RWPE1 (cell line): Measurements from ENCODE around the gene CCSAP.

ENCODE experiments used
- CTCF ChIA-PET: fragments of 350-600 bp; sonication (Branson Sonifier 250); formaldehyde crosslinking; extraction: SDS; loops from one replicate; lab custom pipeline; 2021; lab: Yijun Ruan, JAX
- POLR2A ChIA-PET: fragments of 400-600 bp; formaldehyde crosslinking; extraction: SDS; loops from one replicate; lab custom pipeline; 2020; ENCODE audit warnings: antibody characterized with exemption; ENCODE audit not compliant: low non-redundant PET; lab: Yijun Ruan, JAX
- DNase-seq: peaks from one replicate; pipeline ENCODE4 v3.0.0; 2012; ENCODE audit warnings: low spot score
- H3K27ac ChIP-seq: fragments of 450-650 bp; 2 replicates; pipeline ENCODE4 v1.5.1; 2017
- CTCF ChIP-seq: fragments of 450-650 bp; conservative IDR thresholded peaks from 2 replicates; pipeline ENCODE4 v1.5.1; 2017; ENCODE audit warnings: low read depth, mild to moderate bottlenecking

The CCSAP gene

DNA sequence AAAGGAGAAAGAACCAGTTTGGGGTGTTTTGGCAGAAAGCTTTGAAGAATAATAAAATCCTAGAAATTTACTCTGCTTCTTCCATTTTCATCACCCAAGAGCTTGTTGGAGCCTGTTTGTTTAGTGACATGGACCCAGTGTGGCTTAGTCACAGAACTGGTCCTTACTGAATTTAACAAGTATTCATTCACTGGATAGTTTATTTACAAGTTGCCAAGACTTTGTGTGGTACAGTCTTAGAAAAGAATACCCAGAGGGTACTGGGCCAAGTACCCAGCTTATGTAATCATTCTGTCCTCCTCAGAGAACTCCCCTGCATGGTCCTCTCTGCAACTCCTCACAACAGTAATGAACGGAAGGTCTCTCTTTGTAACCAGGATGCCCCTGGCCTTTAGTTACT, 55.6 kb downstream of the CCSAP start:
- no peak for DNase-seq
- no peak for TF ChIP-seq CTCF
- ChIA-PET POLR2A (no interaction called here), CTCF (interaction anchor here (0.6 kb wide), 1 partner anchor 272 kb away, joined by 4 read pairs; no protein-coding TSS in a partner anchor)
- no peak overlapping the region for H3K27ac ChIP-seq

- ChIA-PET CTCF (no interaction called here), POLR2A (no interaction called here)
- no peak for TF ChIP-seq CTCF
- H3K27ac ChIP-seq: no peak overlapping the region
- DNase-seq: no peak
Observed at GRCh38 chr1:229286099-229286766, 56.6 kb downstream of the CCSAP start.

DNA sequence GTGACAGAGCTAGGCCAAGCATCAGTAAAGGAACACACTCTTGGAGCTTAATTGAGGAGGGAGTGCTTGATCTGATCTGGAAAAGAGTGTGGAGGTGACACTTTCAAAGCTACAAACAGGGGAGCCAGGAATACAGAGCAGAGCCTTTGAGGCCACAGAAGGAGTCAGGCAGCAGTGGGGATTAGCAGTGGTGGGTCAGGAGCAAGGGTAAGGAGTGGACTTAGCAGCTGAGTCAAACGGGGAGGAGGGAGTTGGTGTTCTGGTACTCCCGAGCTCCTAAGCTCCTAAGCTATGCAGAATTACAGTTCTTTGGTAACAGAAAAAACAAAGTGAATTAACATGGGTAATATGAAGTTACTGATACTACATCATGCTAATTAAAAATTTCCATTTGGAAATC, 57.4 kb downstream of the CCSAP start:
- ChIA-PET POLR2A (no interaction called here), CTCF (interaction anchor here (0.6 kb wide), 1 partner anchor 30 kb away, joined by 4 read pairs; no protein-coding TSS in a partner anchor)
- H3K27ac ChIP-seq: no peak overlapping the region
- no peak for DNase-seq
- no peak for TF ChIP-seq CTCF

DNA sequence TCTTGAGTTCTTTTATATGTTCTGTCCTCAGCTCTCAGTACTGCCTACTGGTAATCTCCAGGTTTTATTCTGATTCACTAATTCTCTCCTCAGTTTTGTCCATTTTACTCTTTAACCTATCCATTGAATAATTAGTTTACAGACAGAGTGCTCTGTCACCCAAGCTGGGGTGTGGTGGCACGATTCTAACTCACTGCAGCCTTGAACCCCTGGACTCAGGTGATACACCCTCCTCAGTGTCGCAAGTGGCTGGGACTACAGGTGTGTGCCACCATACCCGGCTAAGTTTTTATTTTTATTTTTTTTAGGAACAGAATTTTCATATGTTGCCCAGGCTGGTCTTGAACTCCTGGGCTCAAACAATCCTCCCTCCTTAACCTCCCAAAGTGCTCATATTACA, 58.0 kb downstream of the CCSAP start:
- no peak for DNase-seq
- ChIA-PET CTCF (interaction anchor here (0.6 to 0.7 kb wide), 2 partner anchors 29 to 30 kb away, joined by 4 read pairs; no protein-coding TSS in a partner anchor), POLR2A (no interaction called here)
- no peak for TF ChIP-seq CTCF
- H3K27ac ChIP-seq: no peak overlapping the region

GRCh38 chr1:229283183-229283611, 59.6 kb downstream of the CCSAP start:
- no peak overlapping the region for H3K27ac ChIP-seq
- ChIA-PET CTCF (interaction anchor here (0.7 kb wide), 1 partner anchor 205 kb away, joined by 6 read pairs; no protein-coding TSS in a partner anchor), POLR2A (no interaction called here)
- DNase-seq: no peak
- no peak for TF ChIP-seq CTCF

DNA sequence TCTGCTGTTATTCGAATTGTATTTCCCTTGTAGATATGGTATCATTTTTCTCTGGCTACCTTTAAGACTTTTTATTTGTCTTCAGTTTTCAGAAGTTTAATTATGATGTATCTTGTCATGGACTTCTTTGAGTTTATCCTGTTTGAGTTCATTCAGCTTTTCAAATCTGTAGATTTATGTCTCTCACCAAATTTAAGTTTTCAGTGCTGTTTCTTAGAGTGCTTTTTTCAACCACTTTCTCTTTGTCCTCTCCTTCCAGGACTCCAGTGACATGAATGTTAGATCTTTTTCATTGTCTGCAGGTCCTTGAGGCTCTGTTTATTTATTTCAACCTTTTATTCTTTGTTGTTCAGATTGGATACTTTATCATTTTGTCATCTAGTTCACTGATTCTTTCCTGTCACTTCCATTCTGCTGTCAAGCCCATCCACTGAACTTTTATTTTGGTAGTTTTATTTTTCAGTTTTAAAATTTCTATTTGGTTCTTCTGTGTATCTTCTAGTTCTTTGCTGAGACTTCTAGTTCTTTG, 60.5 kb downstream of the CCSAP start:
- no peak for TF ChIP-seq CTCF
- ChIA-PET CTCF (no interaction called here), POLR2A (no interaction called here)
- no peak overlapping the region for H3K27ac ChIP-seq
- DNase-seq: no peak
